ENCODE data around the gene MRRF. TPM values are rescaled to one million over a fixed set of nuclear protein-coding genes. Genes with fewer than 3 reads are reported as not detected.

Gene MRRF
- total and polyA plus RNA-seq, 2 of the 4 experiments (the other 2 are of a cell fraction): 32.1 to 38.0 TPM

DNA sequence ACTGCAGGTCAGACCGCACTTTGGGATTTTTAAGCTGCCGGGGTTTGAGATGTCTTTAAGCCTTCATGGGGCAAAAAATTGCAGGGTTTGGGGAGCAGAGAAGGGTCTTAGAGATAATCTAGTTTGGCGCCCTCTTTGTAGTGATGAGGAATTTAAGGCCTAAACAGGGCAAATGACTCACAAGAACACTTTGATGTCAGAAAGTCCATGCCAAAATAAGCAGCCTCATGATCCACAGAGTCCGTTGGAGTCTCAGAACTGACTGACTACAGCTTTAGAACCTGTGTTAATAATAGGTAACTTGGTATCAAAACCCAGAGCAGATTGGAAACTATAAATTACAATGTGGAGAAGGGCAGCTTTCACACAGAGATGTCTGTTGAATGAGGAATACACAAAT is 70.2 kb downstream of the MRRF start:
- Histone ChIP-seq H3K4me3 (ENCODE audit: insufficient read depth, low read depth, low read length) (no peak overlapping the region), H2AK5ac (ENCODE audit: low read depth, low read length) (no peak overlapping the region), H4K5ac (ENCODE audit: low read depth, low read length) (no peak overlapping the region), H3K14ac (replicated peaks; ENCODE audit: low read depth, low read length) (no peak overlapping the region), H3K23ac (ENCODE audit: low read depth, low read length) (no peak overlapping the region), H3K9me1 (ENCODE audit: insufficient read depth, low read length) (no peaks in the 10 kb centered on the region; the same call in 1 of the 2 replicates), H4K20me1 (ENCODE audit: insufficient read depth, low read length) (no peaks in the 10 kb centered on the region), H2BK120ac (ENCODE audit: low read depth, low read length) (no peak overlapping the region), H3K4me2 (ENCODE audit: low read depth, low read length) (no peak overlapping the region), H3K79me1 (ENCODE audit: low read depth in 1 of 2, low read length in 2 of 2) (no peaks in the 10 kb centered on the region), H3K9me3 (ENCODE audit: control insufficient read depth, insufficient read depth, low read length) (no peaks in the 10 kb centered on the region), H3K4me1 (ENCODE audit: control insufficient read depth, insufficient read depth, low read length) (no peaks in the 10 kb centered on the region), H2BK20ac (ENCODE audit: low read depth, low read length) (no peak overlapping the region), H3K27ac (ENCODE audit: insufficient read depth, low read length) (no peak overlapping the region), H4K91ac (ENCODE audit: insufficient read depth, low read depth, low read length) (no peak overlapping the region), H2AFZ (replicated peaks; ENCODE audit: low read length, poor library complexity) (no peak overlapping the region), H3K9ac (ENCODE audit: low read depth, low read length) (no peak overlapping the region), H2AK9ac (replicated peaks; ENCODE audit: low read depth, low read length, poor library complexity) (no peak overlapping the region), H3K56ac (ENCODE audit: extremely low read depth, insufficient read depth, low read length) (no peak overlapping the region), H4K8ac (ENCODE audit: low read depth in 2 of 2, low read length in 2 of 2) (no peak overlapping the region), H2BK15ac (ENCODE audit: low read depth, low read length) (no peak overlapping the region), H3K18ac (ENCODE audit: low read depth, low read length) (no peak overlapping the region), H3K4ac (ENCODE audit: low read depth, low read length) (no peak overlapping the region), H2BK5ac (ENCODE audit: low read depth, low read length, poor library complexity, severe bottlenecking) (no peak overlapping the region), H3K36me3 (ENCODE audit: control insufficient read depth, insufficient read depth, low read length) (no peaks in the 10 kb centered on the region; the same call in 1 of the 2 replicates), H3K27me3 (ENCODE audit: control insufficient read depth, insufficient read depth, low read length) (peaks cover 20% of the 10 kb centered on the region)
- no TSS peak for BruUV-seq (replicated peaks)
- CTCF ChIA-PET: no interaction called here
- dilution Hi-C loops (cut with HindIII; ENCODE audit: low sequenced_read_pairs, unreplicated experiment): no loop called here
- no peak for TF ChIP-seq MAFK (IDR thresholded peaks at IDR 0.05; ENCODE audit: low read depth, low read length)
- no peak for TF ChIP-seq RAD21 (IDR thresholded peaks at IDR 0.05; ENCODE audit: low read length)
- TF ChIP-seq, protein P1, sequence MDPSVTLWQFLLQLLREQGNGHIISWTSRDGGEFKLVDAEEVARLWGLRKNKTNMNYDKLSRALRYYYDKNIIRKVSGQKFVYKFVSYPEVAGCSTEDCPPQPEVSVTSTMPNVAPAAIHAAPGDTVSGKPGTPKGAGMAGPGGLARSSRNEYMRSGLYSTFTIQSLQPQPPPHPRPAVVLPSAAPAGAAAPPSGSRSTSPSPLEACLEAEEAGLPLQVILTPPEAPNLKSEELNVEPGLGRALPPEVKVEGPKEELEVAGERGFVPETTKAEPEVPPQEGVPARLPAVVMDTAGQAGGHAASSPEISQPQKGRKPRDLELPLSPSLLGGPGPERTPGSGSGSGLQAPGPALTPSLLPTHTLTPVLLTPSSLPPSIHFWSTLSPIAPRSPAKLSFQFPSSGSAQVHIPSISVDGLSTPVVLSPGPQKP (IDR thresholded peaks at IDR 0.05; ENCODE audit: borderline replicate concordance, low read depth, low read length): no peak
- TF ChIP-seq RFX5 (IDR thresholded peaks at IDR 0.05; ENCODE audit: low read depth, low read length): no peak
- TF ChIP-seq NFE2L2 (IDR thresholded peaks at IDR 0.05; ENCODE audit: low read depth, low read length): no peak
- peak; percentile 56 for DNase-seq
- POLR2A ChIA-PET (ENCODE audit: unreplicated experiment): no interaction called here
- in situ Hi-C loops (cut with MboI; ENCODE audit: low sequenced_read_pairs): no loop called here
- no CpG with 5 or more reads among the region's 4 CpGs for WGBS, 2 experiments (ENCODE audit: extremely low coverage in 2 of 2, insufficient read length in 1 of 2)
- ATAC-seq (ENCODE audit: low read depth): peak; percentile 41
- intact Hi-C loops (cut with micrococcal nuclease): no loop called here

Measured in IMR-90 (cell line).